ENCODE data around the gene MICU1. TPM values are rescaled to one million over a fixed set of nuclear protein-coding genes. Genes with fewer than 3 reads are reported as not detected.
A peak's percentile ranks its signal among the peaks of the same experiment; 100 is the strongest.

MICU1 gene
- total and polyA plus RNA-seq, 2 of the 13 experiments (the other 11 are each of a cell fraction or from before 2014, with no cell fraction given): 32.5 to 56.1 TPM

DNA sequence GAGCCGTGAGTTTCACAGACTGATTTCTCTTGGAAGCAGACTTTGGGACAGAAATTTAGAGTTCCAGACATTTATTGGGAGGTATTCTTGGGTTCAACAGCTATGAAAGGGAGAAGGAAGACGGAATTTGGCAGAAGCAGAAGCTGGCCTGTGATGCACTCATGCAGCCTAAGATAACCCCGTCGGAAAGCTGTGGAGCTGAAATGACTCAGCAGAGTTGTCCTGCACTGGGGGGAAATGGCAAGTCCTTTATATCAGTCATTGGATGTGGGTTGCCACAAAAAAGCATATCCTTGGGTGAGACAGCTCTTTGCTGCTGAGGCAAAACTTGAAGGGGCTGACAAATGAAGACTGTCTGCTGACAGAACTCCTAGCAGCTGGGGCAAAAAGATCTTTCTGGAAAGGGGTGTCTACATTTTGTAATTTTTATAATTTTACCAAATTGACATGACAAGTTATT lies 11.5 kb upstream of the MICU1 start:
- ATAC-seq: no peak
- Histone ChIP-seq H3K4me1 (ENCODE audit: insufficient read depth, low read length) (peaks cover 35% of the 10 kb centered on the region), H3K4me3 (replicated peaks in 1 of 3; ENCODE audit: insufficient read depth in 1 of 3, low read depth in 2 of 3, low read length in 3 of 3) (no peak overlapping the region), H3K79me2 (ENCODE audit: insufficient read depth, low read length) (no peaks in the 10 kb centered on the region), H3K4me2 (ENCODE audit: low read depth, low read length) (peak overlapping the region; percentile 16), H2AFZ (ENCODE audit: low read length) (peak overlapping the region; percentile 19), H3K9me3 (ENCODE audit: low read length) (no peaks in the 10 kb centered on the region), H3K36me3 (replicated peaks in 1 of 2; ENCODE audit: control insufficient read depth in 1 of 2, insufficient read depth in 2 of 2, low read length in 2 of 2) (no peaks in the 10 kb centered on the region), H4K20me1 (ENCODE audit: insufficient read depth, low read length) (no peaks in the 10 kb centered on the region), H3K27ac (ENCODE audit: extremely low read length, insufficient read depth, low read length) (no peak overlapping the region), H3K9ac (ENCODE audit: insufficient read depth, low read depth, low read length) (no peak overlapping the region), H3K27me3 (ENCODE audit: control insufficient read depth in 1 of 2, insufficient read depth in 2 of 2, low read length in 2 of 2) (no peaks in the 10 kb centered on the region)
- WGBS (ENCODE audit: low lambda C conversion rate): 35% methylated on average over 4 of the region's 4 CpGs
- DNase-seq (ENCODE audit: low spot score): peak; percentile 44
- no TSS peak for BruUV-seq (replicated peaks)
- FAIRE-seq: no peak
- ChIA-PET POLR2A (interaction anchor here (1.1 kb wide), 1 partner anchor 11 kb away, joined by 4 read pairs; the partner anchor contains the start of gene MICU1), CTCF (ENCODE audit: low intra/inter-chr PET ratio, low total read pairs) (no interaction called here)
- intact Hi-C loops (cut with micrococcal nuclease; ENCODE audit: unreplicated experiment) (no loop called here), in situ Hi-C loops (cut with HindIII; ENCODE audit: extremely low pct_ligation_motif_present, low pct_unique_long_range_greater_than_20kb) (no loop called here)
- TF ChIP-seq, protein P1, sequence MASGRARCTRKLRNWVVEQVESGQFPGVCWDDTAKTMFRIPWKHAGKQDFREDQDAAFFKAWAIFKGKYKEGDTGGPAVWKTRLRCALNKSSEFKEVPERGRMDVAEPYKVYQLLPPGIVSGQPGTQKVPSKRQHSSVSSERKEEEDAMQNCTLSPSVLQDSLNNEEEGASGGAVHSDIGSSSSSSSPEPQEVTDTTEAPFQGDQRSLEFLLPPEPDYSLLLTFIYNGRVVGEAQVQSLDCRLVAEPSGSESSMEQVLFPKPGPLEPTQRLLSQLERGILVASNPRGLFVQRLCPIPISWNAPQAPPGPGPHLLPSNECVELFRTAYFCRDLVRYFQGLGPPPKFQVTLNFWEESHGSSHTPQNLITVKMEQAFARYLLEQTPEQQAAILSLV (CRISPR knock-in tag; IDR thresholded peaks at IDR 0.05; ENCODE audit: borderline replicate concordance): no peak
- TF ChIP-seq MED1 (CRISPR knock-in tag; IDR thresholded peaks at IDR 0.05) (no peak), ZNF24 (IDR thresholded peaks at IDR 0.05) (no peak), ZNF773 (CRISPR knock-in tag; IDR thresholded peaks at IDR 0.05; ENCODE audit: borderline replicate concordance) (no peak), MAFK (conservative IDR thresholded peaks at IDR 0.05 in 1 of 2, IDR thresholded peaks at IDR 0.05 in 1 of 2; ENCODE audit: low read length in 2 of 2) (peak; percentile 37 to 68; a peak in 3 of 4 replicates), SRY (CRISPR knock-in tag; IDR thresholded peaks at IDR 0.05) (no peak), CSRNP1 (CRISPR knock-in tag; IDR thresholded peaks at IDR 0.05) (no peak), RXRB (CRISPR knock-in tag; IDR thresholded peaks at IDR 0.05; ENCODE audit: borderline replicate concordance) (no peak), JDP2 (CRISPR knock-in tag; IDR thresholded peaks at IDR 0.05; ENCODE audit: borderline replicate concordance) (no peak), ZNF549 (CRISPR knock-in tag; IDR thresholded peaks at IDR 0.05) (no peak), ZNF20 (CRISPR knock-in tag; IDR thresholded peaks at IDR 0.05) (no peak), PRDM15 (CRISPR knock-in tag; IDR thresholded peaks at IDR 0.05) (no peak), ZNF839 (CRISPR knock-in tag; IDR thresholded peaks at IDR 0.05; ENCODE audit: borderline replicate concordance) (no peak), ZNF775 (CRISPR knock-in tag; IDR thresholded peaks at IDR 0.05; ENCODE audit: borderline replicate concordance) (no peak)
- TF ChIP-seq, protein P2, sequence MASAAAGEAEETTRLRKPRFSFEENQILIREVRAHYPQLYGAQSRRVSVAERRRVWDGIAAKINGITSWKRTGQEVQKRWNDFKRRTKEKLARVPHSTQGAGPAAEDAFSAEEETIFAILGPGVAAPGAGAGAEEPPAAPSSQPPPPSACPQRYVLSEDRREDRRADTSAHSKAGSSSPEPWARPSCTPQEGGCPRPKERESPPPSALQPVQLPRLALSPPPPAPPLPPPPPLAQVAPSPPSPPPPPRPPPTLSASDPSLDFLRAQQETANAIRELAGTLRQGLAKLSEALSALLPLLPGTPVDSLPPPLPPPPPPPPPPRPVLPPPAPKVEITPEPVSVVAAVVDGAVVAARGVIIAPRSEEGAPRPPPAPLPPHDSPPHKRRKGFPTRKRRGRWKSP (CRISPR knock-in tag; IDR thresholded peaks at IDR 0.05): no peak
- TF ChIP-seq, protein P3, sequence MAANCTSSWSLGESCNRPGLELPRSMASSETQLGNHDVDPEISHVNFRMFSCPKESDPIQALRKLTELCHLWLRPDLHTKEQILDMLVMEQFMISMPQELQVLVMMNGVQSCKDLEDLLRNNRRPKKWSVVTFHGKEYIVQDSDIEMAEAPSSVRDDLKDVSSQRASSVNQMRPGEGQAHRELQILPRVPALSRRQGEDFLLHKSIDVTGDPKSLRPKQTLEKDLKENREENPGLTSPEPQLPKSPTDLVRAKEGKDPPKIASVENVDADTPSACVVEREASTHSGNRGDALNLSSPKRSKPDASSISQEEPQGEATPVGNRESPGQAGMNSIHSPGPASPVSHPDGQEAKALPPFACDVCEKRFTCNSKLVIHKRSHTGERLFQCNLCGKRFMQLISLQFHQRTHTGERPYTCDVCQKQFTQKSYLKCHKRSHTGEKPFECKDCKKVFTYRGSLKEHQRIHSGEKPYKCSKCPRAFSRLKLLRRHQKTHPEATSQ (CRISPR knock-in tag; IDR thresholded peaks at IDR 0.05; ENCODE audit: borderline replicate concordance): no peak

Data from HepG2 (cell line).